Stimulated activated CD8-positive, alpha-beta memory T cell treated with anti-CD3 and anti-CD28 coated beads, Interleukin-2, amount 100 ng/mL, for 1 hour (primary cell): ENCODE data around the gene C2CD4A.

ENCODE experiments used
- DNase-seq, 2 donors: peaks; one replicate each; pipeline ENCODE4 v3.0.0-alpha.2; 2020; ENCODE audit warnings: low read depth in 2 of 2

Gene C2CD4A

DNA sequence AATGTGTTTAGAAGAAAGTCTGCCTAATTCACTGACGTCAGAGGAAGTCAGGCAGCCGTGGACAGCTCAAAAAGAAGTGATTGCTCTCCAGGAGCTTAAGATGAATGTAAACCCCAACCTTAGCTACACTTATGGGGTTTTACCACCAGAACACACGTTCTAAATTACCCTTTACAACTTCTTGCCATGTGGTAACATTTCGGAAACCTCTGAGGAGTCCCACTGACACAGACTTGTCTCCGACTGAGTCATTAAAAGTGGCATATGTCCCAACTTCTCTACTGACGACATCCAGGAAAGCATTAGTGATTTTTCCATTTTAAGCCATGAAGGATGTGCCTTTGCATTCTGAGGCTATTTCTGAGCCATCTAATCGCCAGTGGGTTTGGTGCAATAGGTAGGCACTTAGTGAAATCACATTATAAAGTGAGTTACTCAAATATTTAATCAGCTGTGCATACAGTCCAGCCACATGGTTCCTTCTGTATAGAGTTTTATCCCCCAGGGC, 32.4 kb downstream of the C2CD4A start:
- DNase-seq = no peak

DNA sequence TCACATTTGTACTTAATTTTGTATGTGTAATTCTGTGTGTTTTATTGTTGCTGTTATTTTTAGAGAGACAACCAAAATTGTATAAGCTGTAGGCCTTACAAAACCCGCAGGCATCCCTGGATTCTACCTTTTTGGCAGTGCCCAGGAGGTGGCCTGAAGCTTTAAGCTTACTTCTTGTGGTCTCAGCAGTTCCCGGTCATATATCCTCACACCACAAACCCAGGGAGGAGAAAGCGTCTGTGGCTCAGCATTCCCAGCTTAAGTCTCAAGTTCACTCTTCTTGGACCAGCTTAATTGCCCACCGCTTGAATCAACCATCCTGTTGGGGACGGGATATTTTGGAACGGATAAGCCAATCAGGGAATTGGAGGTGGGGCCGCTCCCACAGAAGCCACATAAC, 36.7 kb downstream of the C2CD4A start:
- DNase-seq = no peak

DNA sequence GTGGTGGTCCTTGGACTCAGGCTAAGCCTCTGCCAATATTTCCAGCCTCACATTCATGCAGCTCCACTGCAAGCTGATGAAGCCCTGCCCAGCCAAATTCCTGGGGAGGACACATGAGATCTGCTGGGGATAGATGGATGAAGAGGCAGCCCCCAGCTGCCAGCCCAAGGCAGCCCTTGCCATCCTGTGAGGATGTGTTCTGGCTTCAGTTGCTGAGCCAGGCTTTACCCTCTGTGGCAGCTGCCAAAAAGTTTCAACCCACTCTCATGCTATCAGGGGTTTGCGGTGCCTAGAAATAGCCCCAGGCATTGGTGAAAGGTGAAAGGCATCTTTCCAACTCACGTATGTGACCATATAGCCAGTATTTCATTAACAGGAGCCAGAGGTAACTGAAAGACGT, 37.6 kb downstream of the C2CD4A start:
- DNase-seq = no peak

DNA sequence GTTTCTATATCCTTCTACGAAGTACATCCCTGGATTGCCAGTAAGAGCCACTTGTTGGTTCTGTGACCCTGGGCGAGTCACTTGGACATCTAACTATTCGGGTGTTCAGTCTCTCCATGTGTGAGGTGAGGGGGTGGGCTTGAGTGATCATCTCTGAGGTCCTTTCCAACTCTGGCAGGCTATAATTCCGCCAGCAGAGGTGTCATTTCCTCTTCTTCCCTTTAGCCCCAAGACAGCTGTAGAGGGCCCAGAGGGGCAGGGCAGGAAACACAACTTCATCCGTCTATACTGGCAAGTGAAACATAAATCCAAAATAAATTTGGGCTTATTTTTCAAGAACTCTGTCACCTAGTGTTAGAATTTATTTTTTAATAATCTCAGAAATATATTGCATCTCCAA, 38.1 kb downstream of the C2CD4A start:
- DNase-seq = no peak

DNA sequence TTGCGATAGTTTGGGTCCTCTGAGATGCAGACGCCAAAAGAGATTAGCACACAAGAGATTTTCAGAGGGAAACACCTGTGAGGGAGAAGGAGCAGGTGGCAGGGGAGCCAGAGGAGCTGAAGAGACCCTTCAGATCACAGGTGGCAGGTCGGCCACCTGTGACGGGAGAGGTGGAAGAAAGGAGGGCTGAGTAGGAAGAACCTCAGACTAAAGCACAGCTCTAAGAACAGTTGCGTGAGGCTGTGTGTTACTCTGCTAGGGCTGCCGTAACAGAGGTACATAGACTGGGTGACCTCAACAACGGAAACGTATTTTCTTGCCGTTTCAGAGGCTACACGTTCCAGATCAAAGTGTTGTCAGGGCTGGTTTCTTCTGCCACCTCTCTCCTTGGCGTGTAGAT, 38.5 kb downstream of the C2CD4A start:
- no peak for DNase-seq

DNA sequence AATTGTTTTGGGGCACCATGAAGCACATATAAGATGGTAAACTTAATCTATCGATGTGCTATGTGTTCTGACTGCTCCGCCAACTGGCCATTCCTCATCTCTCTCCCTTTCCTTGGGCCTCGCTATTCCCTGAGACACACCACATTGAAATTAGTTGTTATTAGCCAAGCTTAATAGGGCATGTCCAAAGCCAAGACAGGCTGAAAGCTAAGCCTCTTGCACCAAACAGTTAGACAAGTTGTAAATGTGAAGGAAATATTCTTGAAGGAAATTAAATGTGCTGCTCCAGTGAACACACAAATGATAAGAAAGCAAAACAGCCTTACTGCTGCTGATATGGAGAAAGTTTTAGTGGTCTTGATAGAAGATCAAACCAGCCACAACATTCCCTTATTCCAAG, 39.3 kb downstream of the C2CD4A start:
- DNase-seq = no peak

DNA sequence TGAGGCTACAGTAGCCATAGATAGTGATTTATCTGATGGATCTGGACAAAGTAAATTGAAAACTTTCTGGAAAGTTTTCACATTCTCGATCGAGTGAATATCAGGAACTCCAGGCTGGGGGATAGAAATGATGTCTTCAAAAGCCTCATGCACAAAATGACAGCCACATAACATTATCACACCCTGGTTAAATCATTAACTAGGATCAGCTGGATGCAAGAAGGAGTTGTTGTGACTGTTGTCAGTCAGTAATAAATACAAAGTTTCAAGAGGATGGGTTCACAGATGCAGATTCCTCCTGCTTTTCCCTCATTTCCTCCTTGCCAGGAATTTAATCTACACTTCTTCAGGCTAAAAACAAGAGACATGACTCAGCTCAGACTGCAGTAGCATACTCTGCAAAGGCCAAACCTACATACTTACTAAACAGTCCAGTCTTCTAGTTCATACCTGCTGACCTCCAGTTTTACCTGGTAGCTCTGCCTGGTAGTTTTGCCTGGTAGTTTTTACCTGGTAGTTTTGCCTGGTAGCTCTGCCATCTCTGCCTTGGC, 40.9 kb downstream of the C2CD4A start:
- DNase-seq = no peak

DNA sequence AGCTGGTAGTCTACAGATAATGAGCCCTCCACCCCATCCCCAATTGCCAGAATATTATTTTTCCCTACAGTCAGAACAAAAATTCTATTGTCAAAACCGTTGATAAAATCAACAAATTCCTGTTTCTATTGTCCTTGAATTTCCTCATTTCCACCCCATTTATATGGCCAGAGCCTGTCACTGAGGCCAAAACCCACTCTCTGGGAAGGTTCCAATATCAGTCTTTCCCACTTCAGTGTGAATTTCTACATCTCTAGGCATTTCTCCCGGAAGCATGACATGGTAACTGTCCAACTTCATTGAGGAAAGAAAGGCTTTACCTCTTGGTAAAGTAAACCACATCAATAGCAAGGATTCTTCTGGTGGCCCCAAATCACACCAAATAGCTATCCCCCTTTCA, 41.6 kb downstream of the C2CD4A start:
- DNase-seq = no peak

DNA sequence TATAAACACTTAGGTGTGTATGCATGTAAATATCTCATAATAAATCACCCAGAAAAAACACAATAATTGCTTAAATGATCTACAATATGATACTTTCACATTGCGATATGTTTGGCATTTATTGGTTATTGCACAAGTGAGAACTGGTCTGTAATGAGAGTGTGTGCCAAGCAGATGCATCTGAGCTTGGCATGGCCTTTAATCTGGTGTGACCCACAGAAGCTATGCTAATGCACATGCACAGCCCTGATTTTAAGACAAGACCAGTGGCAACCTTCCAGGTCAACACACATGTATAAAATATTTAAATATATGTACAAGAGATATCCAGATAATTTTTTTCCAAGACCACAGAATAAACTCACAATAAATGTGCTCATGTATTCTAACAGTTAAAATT, 42.7 kb downstream of the C2CD4A start:
- no peak for DNase-seq

DNA sequence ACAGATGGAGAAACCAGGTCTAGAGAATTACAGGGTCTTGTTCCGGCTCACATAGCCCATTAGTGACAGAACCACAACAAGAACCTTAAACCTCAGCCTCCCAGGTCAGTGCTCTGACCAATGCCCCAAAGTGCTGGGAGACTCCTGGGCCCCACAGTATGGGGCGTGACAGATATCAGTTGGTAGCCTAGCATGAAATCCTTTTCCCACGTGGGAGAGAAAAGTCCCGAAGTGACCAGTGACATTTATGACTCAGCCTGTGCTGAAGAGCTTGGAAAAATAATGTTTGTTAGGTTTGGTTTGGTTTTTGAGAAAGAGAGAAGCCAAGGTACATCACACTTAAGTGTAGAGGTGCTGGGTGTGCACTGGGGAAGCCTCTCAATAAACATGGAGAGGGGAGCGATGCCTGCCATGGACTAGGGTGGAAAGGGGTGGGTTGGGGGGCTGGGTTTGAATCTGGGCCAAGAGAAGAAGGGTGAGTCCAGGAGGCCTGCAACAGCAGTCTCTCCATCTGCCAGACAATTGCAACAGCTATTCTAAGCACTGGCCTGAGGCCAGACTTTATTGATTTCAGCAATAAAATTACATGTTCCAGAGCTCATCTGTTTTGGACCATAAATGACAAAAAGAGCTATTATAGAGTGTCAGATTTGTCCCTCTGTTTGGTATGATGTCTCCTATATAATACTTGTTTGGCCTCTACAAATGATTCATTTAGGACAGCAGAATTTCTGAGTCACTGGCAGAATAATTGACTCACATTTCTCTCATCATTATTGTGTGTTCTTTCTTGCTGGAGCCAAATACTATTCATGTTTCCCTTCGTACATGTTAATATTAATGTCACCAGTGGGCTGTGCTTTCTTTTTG, 43.4 kb downstream of the C2CD4A start:
- DNase-seq = no peak

DNA sequence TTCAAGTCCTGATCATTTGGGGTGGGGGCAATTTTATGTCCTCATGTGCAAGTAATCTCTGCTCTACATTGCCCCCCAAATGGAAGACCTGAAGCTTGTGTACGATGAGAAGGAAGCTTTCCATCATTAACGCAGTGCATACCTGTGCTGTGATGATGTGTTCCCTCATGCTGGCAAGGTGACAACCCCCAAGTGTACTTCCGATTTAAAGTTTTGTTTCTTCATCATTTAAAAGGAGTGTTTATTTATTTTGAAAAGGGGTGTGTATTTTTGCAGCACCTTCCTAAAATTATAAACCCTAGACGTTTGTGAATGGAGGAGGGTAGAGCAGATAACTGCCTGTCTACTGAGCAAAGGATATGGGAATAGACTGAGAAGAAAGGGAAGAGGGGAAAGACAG, 45.3 kb downstream of the C2CD4A start:
- DNase-seq = no peak

DNA sequence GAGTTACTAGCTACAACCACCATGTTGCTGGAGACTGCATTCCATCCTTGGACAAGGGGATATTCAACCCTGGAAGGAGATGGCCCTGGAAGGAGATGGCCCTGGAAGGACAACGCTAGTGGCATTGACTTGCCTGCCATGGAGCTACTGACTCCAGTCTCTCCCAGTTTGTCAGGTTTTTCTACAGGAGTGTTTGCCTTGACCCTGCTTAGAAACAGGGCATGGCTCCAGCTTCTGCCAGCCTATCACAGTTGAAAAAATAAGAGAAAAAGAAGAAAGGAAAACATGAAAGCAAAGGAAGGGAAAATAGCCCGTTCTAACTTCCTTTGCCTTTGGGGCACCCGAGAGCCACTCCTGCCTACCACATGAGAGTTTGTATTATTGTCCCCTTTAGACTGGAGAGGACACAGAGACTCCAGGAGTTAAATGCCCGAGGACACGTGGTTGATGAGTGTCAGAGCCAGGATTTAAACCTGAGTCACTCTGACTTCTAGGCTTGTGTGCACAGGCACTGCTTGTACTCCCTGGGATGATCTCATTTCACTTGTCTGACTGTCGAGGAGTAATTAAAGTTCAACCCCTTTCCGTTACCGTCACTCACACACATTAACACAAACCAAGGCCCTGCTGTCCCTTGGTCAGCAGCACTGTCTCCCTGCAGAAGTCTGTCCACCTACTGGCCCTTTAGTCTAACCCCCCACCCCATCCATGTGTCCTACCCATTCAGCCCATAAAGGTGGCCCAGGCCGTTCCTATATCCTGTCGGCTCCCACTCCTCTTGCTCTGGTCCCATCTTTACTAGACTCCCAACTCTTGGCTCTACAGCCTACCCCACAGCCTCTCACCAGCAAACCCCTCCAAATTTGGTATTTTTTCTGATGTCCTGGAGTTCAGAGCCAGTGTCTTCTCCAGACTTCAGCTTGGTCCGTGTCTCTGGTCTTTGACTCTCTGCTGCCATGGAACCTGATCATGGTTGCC, 46.1 kb downstream of the C2CD4A start:
- DNase-seq = no peak

DNA sequence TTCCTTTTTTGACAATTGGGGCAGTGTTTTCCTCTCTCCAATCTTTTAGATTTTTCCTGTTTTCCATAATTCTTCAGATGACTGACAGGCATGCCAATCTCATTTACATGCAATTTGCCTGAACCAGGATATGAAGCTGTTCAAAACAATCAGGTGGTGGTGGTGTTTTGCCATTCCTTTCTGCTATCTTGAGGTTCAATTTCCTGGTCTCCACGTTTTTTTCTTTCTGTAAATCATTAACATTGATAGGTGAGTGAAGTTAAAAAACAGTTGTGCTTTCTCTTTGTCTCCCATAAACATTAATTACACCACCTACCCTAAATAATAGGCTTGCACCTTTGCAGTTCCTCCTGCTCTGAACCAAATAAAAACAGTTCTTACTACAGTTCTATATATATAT, 49.1 kb downstream of the C2CD4A start:
- DNase-seq = no peak

DNA sequence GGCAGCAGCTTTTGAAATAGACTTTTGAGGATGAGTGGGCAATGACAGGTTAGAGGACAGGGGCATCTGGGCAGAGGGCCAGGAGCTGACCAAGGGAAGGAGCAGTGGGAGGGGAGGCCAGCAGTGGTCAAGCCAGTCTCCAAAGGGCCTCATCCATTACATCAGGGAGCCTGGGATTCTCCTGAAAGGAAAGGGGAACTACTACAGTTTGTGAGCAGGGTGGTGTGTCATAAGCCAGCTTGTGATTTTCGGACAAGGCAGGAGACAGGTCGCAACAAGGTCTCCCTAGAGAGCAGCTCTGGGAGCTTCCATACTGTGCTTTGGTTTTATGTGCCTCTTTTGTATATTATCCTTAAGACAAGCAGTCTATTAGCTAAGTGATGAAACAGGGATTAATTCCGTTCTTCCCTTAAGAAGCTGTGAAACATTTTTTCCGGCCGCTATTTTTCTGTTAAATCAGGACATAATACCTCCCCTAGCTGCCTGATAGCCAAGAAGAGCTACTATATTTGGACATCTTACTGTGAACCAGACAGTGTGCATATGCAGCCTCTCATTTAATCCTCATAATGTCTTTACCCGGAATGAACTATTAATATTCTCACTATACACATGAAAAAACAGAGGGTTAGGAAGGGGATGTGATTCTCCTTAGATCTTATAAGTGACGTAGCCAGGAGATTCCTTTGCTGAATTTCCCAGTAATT, 51.9 kb downstream of the C2CD4A start:
- DNase-seq = no peak

DNA sequence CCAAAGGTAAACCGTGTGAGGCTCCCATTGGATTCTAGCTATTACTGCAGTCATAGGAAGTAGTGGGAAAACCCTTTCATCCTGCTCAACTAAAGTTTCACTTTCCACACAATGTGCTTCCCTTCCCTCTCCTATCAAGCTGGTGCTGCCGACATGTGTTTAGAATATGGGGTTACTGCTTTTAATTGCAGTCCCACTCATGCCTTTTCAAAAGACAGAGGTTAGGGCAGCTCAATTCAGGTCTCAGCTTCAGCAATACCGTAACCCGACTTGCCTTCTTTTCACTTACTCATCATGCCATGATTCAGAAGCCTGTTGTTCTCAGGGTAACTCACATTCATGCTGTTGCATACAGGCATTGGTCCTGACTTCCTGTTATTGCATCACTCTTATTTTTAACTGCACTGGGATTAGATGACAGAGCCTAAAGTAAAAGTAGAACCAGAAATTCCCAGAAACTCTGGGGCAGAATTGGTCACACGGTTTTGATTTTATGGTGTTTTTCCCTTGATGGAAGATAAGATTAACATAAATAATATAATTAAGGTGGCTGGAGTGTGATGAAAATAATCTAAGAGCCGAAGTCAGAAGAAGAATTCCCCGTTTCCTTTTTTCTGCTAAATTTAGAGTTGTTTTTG, 52.6 kb downstream of the C2CD4A start:
- DNase-seq = no peak

DNA sequence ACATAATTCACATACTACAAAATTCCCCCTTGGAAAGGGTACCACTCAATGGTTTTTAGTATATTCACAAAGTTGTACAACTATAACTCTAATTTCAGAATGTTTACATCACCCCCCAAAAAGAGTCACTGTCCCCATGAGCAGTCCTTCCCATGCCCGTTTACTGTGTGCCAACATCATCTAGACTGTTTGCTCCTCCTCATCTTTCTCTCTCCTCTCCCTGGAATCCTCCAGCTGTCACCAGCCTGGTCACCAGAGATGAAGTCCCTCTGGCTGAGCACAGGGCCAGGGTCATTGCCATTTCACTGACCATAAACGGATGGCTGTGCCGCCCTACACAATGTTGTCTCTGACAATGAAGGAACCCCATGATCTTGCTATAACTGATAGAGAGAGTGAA, 53.1 kb downstream of the C2CD4A start:
- DNase-seq = no peak
